GM18909 (cell line): ENCODE data around the gene ERBB4.
"Not testable (repeated sequence)": the region's sequence is repeated elsewhere in the genome, so short reads cannot be mapped to it uniquely, and the experiment has no call there.

Experiments
- ATAC-seq: cut with Tn5 transposase; IDR thresholded peaks from one replicate; pipeline ENCODE4 v1.9.1; 2021; ENCODE audit warnings: mild to moderate bottlenecking; ENCODE audit not compliant: unreplicated experiment, poor library complexity

The ERBB4 gene

GRCh38 chr2:212033888-212034287 lies 504.7 kb downstream of the ERBB4 start:
- no peak for ATAC-seq

DNA sequence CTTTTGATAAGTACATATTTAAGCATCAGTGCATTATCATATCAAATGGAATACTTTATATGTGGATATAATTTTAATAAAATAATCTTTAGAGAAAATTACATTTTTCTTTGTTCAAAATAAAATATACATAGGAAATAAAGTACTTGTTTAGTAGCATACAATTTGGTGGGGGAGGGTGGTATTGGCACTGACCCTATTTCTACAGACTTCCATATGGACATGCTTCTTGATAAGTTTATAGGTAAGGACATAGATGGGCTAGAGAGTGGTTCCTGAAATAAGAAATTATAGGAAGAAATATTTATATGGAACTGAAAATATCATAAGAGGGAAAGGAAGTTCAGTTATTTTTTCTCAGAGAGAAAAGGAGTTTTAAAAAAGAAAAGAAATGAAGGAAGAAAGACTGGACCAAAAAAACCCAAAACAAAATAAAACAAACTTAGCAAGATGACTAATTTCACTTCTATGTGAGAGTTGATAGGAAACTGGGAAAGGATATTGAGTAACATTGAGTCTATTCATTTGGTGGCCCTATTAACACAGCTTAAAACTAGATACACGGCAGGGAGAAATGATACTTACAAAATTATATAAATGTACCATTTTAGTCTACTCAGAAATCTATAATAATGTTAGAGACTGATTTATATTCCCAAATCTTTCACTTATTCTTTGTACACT lies 505.9 kb downstream of the ERBB4 start:
- no peak for ATAC-seq

DNA sequence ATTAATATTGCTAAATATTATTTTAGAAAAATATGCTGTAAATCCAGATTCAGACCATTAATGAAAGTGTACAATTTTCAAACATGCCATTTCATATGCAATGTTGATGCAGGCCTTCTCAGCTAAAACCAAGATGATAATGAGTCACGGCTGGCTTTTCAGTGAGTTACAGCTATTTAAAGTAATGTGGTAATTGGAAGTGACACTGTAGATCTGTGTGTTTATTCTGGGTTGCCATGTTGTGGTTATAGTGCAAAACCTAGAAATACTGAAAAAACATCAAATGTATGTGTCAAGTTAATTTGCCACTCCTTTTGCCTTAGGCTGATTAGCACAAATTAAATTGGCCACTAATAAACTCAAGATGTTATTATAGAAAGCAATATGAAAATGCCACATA lies 506.6 kb downstream of the ERBB4 start:
- no peak for ATAC-seq

GRCh38 chr2:212030709-212031108 lies 507.9 kb downstream of the ERBB4 start:
- ATAC-seq, result no peak

DNA sequence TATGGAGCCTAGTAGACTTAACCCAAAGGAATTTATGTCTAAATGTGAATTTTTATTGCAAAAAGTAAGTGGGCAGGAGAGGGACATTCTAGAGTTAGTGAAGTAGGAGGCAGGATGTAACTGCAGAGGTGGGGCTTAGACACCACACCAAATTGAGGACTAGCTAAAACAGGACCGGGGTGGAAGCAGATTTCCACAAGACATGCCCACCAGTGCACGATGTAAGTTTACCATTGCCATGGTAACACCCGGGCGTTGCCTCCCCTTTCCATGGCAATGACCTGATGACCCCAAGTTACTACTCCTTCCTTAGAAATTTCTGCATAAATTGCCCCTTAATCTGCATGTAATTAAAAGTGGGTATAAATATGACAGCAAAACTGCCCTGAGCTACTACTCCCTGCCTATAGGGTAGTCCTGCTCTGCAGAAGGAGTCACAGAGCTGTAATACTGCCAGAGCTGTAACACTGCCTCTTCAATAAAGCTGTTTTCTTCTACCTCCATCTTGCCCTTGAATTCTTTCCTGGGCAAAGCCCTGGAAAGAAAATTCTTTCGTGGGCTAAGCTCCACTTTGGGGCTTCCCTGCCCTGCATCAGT lies 509.7 kb downstream of the ERBB4 start:
- ATAC-seq, result no peak

DNA sequence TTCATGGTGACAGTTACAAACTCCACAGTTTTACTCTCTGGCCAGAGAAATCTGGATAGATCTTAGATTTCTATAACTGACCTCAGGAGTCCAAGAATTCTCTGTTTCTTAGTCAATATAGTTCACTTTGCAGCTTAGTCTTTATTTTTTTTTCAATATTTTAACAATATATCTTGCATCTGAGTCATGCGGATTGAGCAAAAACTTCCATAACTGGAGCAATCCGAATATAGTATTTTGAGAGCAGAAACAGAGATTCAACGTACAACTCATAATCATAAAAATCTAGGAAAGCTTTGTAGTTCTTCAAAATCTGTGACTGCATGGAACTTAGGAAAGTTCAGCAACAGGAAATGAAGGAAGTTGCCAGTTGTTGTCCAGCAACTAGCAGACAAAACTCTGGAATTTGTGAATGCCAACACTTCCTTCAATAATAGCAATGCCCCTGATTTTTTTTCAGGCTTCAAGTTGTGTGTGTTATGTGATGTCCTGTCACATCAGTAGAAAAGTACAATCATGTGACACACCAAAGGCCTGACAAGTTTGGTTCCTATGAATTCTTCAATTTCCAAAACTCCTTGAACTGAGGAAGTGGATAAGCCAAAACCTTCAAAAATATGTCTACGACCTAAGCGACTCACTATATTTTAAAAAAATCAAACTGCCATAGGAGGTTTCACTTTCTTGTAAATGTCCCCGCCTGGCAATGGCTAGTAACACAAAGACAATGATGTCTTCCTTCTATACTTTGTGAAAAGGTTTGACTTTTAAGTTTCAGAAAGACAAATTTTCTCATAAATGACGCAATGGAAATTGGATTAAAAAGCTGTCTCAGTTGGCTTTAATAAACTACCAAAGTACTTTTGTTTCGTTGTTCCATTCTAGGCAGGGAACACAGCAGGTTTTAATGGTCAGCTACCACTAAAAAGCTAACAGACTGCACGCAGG lies 510.6 kb downstream of the ERBB4 start:
- no peak for ATAC-seq

DNA sequence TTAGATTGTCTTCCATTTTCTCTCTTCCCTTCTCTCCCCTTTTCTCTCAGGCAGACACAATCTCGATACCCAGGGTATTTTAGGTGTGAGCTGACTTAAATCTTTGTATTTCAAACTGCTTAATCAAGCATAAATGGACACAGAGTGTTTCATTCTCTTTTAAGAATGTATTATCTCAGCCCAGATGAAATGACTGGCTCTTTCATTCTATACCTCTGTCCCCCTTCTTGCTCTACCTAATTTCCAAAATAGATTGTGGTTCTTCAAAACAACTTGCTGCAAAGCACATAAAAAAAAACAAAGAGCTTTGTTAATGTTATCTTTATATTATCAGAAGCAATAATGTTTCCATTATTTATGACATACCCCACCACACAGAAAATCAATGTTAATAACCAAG lies 514.6 kb downstream of the ERBB4 start:
- ATAC-seq, result no peak

GRCh38 chr2:212022966-212023365 lies 515.6 kb downstream of the ERBB4 start:
- ATAC-seq, result no peak

GRCh38 chr2:212021947-212022346 lies 516.7 kb downstream of the ERBB4 start:
- ATAC-seq, result no peak

DNA sequence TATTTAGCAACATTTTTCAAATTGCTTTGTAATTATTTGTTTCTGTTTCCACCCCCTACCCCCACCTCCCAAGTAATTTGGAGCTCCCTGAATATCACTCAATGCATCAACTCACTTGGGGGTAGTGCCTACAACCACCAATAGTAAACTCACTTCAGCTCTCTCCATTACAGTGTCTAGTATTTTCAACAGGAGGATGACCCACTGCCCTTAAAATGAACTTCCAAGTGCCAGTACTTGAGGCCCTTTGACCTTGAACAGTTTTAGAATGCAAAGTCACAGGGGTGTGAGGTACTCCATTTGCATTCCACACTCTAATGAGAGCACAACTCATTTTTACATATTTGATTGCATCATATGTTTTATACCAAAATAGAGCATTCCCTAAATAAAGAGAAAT lies 523.0 kb downstream of the ERBB4 start:
- no peak for ATAC-seq

DNA sequence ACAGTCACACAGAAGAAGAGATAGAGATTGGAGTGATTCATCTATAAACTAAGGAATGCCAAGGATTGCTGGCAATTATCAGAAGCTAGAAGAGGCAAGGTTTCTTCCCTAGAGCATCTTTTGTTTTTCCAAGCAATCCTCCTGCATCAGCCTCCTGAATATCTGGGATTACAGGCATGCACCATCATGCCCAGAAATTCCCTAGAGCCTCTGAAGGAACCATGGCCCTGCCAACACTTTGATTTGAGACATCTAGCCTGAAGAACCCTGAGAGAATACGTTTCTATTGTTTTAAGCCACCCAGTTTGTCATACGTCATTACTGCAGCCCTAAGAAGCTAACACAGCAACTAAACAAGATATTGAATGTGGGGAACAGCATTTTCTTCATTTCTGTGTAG lies 525.0 kb downstream of the ERBB4 start:
- ATAC-seq, result no peak

GRCh38 chr2:212010305-212010704 lies 528.3 kb downstream of the ERBB4 start:
- ATAC-seq, result not testable (repeated sequence)

DNA sequence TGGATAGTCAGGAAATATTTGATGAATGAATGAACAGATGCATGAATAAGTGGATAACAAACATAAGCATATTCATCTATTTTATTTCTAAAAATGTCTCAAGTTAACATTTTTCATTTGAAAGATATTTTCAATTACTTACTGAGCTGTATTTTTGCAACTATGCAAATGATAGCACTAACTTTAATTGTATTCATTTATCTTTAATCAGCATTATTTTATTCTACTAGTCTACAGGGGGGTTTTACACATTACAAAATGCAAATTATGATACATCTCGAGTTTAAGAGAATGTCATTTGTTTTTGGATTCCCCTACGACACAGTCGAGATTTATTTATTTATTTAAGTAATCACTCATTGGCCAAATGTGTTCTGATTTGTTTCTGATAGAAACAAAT lies 530.6 kb downstream of the ERBB4 start:
- no peak for ATAC-seq

DNA sequence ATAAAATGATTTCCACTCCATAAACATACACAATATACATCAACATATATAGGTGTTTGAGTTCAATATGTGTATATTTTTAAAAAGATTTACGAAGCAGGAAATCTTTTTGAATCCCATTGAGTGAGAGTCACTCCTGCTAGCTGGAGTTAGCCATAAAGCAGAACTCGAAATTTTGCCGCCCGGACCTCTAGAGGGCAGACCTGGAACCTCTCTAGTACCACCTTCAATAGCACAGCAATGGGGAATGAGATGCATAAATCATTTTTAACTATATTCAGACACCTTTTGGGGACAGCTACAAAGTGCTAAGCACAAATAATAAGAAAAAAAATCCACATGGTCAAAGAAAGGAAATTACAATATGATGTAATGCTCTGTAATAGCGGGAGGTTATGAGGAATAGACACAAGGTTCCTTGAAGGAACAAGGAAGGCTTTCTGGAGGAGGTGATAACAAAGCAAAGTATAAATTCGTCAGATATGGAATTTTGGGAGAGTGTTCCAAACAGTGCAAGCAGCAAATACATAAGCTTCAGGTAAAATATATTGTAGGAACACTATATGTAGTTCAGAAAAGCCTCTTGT lies 533.4 kb downstream of the ERBB4 start:
- ATAC-seq, result peak; percentile 83

DNA sequence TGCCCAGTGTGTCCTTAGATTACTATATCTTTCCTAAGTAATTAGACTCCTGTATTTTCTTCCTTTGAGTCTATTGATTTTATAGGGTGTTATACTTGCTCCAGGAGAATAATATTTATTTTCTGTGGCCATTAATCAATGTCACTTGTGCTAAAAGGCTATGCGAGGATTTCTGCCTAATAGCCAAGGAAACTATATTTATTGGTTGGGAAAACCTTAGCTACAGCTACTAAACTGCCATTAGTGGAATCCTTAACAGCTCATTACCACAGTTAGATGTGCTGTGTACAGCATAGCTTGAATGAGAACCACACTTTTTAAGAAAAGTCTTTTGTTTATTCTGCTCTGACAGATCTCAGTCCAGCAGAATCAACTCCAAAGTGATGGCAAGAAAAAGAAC lies 537.3 kb downstream of the ERBB4 start:
- ATAC-seq, result no peak

DNA sequence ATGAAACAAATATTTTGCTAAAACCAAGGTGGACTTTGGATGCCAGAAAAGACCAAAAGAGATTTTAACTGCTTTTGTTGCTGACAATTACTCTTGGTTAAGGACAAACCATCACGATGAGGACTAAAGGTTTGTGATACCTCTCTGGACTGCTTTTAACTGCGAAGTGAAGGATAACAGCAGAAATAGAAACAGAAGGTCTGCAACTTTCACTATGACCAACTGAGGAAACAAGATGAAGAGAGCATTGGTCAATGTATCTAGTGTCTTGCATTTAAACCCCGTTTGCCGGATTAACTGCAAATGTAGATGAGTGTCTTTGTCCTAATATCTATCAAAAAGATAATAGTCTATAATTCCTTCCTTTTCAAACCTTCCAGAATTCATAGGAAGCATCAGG lies 541.7 kb downstream of the ERBB4 start:
- ATAC-seq, result no peak

- ATAC-seq, result no peak
Measured at GRCh38 chr2:211994806-211995205, 543.8 kb downstream of the ERBB4 start.

DNA sequence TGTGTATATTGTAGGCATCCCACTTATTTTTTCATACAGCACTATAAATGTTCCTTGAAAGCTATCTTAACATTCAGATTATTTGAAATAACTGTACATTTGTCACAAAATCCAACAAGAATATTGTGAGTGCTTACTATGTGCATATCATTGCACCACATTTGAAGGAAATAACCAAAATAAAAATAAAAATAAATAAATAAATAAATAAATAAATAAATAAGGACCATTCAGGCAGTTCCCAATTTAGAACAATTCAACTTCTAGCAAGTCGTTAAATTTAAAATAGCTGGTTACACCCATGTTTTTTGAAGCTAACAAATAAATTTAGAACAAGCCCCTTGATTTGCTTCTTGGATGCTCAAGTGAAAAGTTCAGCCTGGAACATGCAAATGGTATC lies 548.3 kb downstream of the ERBB4 start:
- no peak for ATAC-seq

- no peak for ATAC-seq
Measured at GRCh38 chr2:211986313-211986712, 552.3 kb downstream of the ERBB4 start.

DNA sequence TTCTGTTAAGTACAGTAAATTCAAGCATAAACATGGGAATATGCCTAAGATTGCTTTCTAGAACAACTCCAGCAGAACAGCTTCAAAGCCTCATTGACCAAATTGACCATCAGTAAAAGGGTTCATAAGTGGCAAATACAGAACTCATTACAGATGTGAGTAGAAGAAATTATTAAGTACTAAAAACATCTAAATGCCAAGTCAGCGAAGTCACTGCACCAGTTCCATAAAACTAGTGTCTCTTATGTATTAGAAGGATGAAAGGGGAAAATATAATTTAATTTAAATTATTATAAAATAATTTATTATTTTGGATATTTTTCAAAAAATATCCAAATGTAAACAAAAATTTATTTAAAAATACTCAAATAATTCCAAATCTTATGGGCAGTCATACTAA lies 553.2 kb downstream of the ERBB4 start:
- ATAC-seq, result no peak

- no peak for ATAC-seq
Measured at GRCh38 chr2:211982162-211982561, 556.4 kb downstream of the ERBB4 start.
